H9 (cell line): ENCODE data around the gene TCERG1L. TPM values are rescaled to one million over a fixed set of nuclear protein-coding genes. Genes with fewer than 3 reads are reported as not detected.

Experiments used
- DNase-seq: peaks from one replicate; pipeline ENCODE4 v3.0.0-alpha.2; 2017
- H2AFZ ChIP-seq: one replicate; pipeline ENCODE4 v1.6.1; 2013; ENCODE audit warnings: mild to moderate bottlenecking, low read length, control low read depth, moderate library complexity
- H2AK5ac ChIP-seq: 2 replicates; pipeline ENCODE4 v1.6.1; 2013; ENCODE audit warnings: low read length, control low read depth, mixed read lengths; ENCODE audit not compliant: insufficient read length
- H2BK120ac ChIP-seq: one replicate; pipeline ENCODE4 v1.6.1; 2013; ENCODE audit warnings: low read depth, mild to moderate bottlenecking, low read length, control low read depth, inconsistent platforms; ENCODE audit not compliant: poor library complexity, severe bottlenecking
- H2BK12ac ChIP-seq: 2 replicates; pipeline ENCODE4 v1.6.1; 2013; ENCODE audit warnings: low read length, control low read depth, mixed read lengths, low read depth; ENCODE audit not compliant: insufficient read length
- H2BK15ac ChIP-seq: 2 replicates; pipeline ENCODE4 v1.6.1; 2013; ENCODE audit warnings: low read depth, low read length, control low read depth
- H2BK20ac ChIP-seq: one replicate; pipeline ENCODE4 v1.6.1; 2013; ENCODE audit warnings: low read depth, mild to moderate bottlenecking, low read length, control low read depth, inconsistent platforms; ENCODE audit not compliant: poor library complexity, severe bottlenecking
- H2BK5ac ChIP-seq: 2 replicates; pipeline ENCODE4 v1.6.1; 2013; ENCODE audit warnings: low read length, control low read depth, mixed read lengths; ENCODE audit not compliant: insufficient read length
- H3K14ac ChIP-seq: 2 replicates; pipeline ENCODE4 v1.6.1; 2013; ENCODE audit warnings: low read length, control low read depth; ENCODE audit not compliant: insufficient read depth
- H3K18ac ChIP-seq: 2 replicates; pipeline ENCODE4 v1.6.1; 2013; ENCODE audit warnings: low read depth, mild to moderate bottlenecking, mixed read lengths, low read length, control low read depth; ENCODE audit not compliant: insufficient read length
- H3K23ac ChIP-seq: 2 replicates; pipeline ENCODE4 v1.6.1; 2013; ENCODE audit warnings: low read length, control low read depth, mixed read lengths, low read depth; ENCODE audit not compliant: insufficient read length
- H3K23me2 ChIP-seq: 2 replicates; pipeline ENCODE4 v1.6.1; 2013; ENCODE audit warnings: low read depth, mild to moderate bottlenecking, mixed read lengths, low read length, control low read depth; ENCODE audit not compliant: insufficient read length, poor library complexity, severe bottlenecking
- H3K27ac ChIP-seq: 2 replicates; pipeline ENCODE4 v1.5.1; 2013; ENCODE audit warnings: low read length, control low read depth, mixed read lengths, low read depth; ENCODE audit not compliant: insufficient read length
- H3K27me3 ChIP-seq: 2 replicates; pipeline ENCODE4 v1.6.1; 2013; ENCODE audit warnings: low read length, control low read depth, inconsistent platforms; ENCODE audit not compliant: insufficient read depth
- H3K4ac ChIP-seq: 2 replicates; pipeline ENCODE4 v1.6.1; 2013; ENCODE audit warnings: low read depth, mild to moderate bottlenecking, control low read depth, inconsistent platforms, low read length, moderate library complexity
- H3K4me1 ChIP-seq: 2 replicates; pipeline ENCODE4 v1.6.1; 2013; ENCODE audit warnings: low read length, control low read depth, inconsistent platforms; ENCODE audit not compliant: insufficient read depth
- H3K4me2 ChIP-seq: 2 replicates; pipeline ENCODE4 v1.6.1; 2013; ENCODE audit warnings: low read length, control low read depth, mixed read lengths; ENCODE audit not compliant: insufficient read length, insufficient read depth
- H3K56ac ChIP-seq: 2 replicates; pipeline ENCODE4 v1.6.1; 2013; ENCODE audit warnings: low read depth, mild to moderate bottlenecking, mixed read lengths, low read length, control low read depth; ENCODE audit not compliant: insufficient read length
- H3K79me1 ChIP-seq: 2 replicates; pipeline ENCODE4 v1.6.1; 2013; ENCODE audit warnings: low read depth, mild to moderate bottlenecking, moderate library complexity, low read length, control low read depth, inconsistent platforms; ENCODE audit not compliant: insufficient read depth, poor library complexity, severe bottlenecking
- H3K79me2 ChIP-seq: 2 replicates; pipeline ENCODE4 v1.6.1; 2013; ENCODE audit warnings: low read length, control low read depth, inconsistent platforms; ENCODE audit not compliant: insufficient read depth
- H3K9ac ChIP-seq: 2 replicates; pipeline ENCODE4 v1.6.1; 2013; ENCODE audit warnings: low read length, control low read depth, mixed read lengths; ENCODE audit not compliant: insufficient read length; ENCODE audit errors: extremely low read depth
- H3K9me3 ChIP-seq: one replicate; pipeline ENCODE4 v1.6.1; 2013; ENCODE audit warnings: low read depth, low read length, inconsistent platforms; ENCODE audit not compliant: control insufficient read depth
- H3T11ph ChIP-seq: one replicate; pipeline ENCODE4 v1.6.1; 2013; ENCODE audit warnings: mild to moderate bottlenecking, low read length, control low read depth, inconsistent platforms
- H4K20me1 ChIP-seq: one replicate; pipeline ENCODE4 v1.6.1; 2013; ENCODE audit not compliant: control insufficient read depth, insufficient read length, insufficient read depth
- H4K5ac ChIP-seq: 2 replicates; pipeline ENCODE4 v1.6.1; 2013; ENCODE audit warnings: low read depth, mild to moderate bottlenecking, mixed read lengths, low read length, control low read depth; ENCODE audit not compliant: insufficient read length
- H4K8ac ChIP-seq: replicated peaks from 2 replicates; pipeline ENCODE4 v1.6.1; 2013; ENCODE audit warnings: low read length, control low read depth, mixed read lengths, low read depth; ENCODE audit not compliant: insufficient read length
- H4K91ac ChIP-seq: 2 replicates; pipeline ENCODE4 v1.6.1; 2013; ENCODE audit warnings: low read depth, mild to moderate bottlenecking, moderate library complexity, mixed read lengths, low read length, control low read depth; ENCODE audit not compliant: insufficient read length
- H3K27ac Mint-ChIP-seq, 3 experiments: 2 replicates in 2 of 3; 3 replicates in 1 of 3; pipeline ENCODE4 v1.8.0; 2020 to 2021; ENCODE audit warnings: mixed read lengths in 3 of 3, mild to moderate bottlenecking in 1 of 3, moderate library complexity in 1 of 3
- H3K27me3 Mint-ChIP-seq: 2 replicates; pipeline ENCODE4 v1.8.0; 2021; ENCODE audit warnings: low read depth, mild to moderate bottlenecking, moderate library complexity, mixed read lengths
- H3K36me3 Mint-ChIP-seq, 3 experiments: 2 replicates in 2 of 3; 3 replicates in 1 of 3; pipeline ENCODE4 v1.8.0; 2020 to 2021; ENCODE audit warnings: low read depth in 3 of 3, mixed read lengths in 3 of 3; ENCODE audit not compliant: insufficient read depth in 1 of 3
- H3K4me1 Mint-ChIP-seq, 2 experiments: 2 replicates each; pipeline ENCODE4 v1.8.0; 2020; ENCODE audit warnings: mixed read lengths in 2 of 2
- H3K4me3 Mint-ChIP-seq, 2 experiments: 2 replicates in 1 of 2; 3 replicates in 1 of 2; pipeline ENCODE4 v1.8.0; 2020 to 2021; ENCODE audit warnings: mild to moderate bottlenecking in 2 of 2, mixed read lengths in 2 of 2, moderate library complexity in 1 of 2
- H3K9me3 Mint-ChIP-seq, 2 experiments: 2 replicates in 1 of 2; 3 replicates in 1 of 2; pipeline ENCODE4 v1.8.0; 2020; ENCODE audit warnings: mild to moderate bottlenecking in 2 of 2, mixed read lengths in 2 of 2, moderate library complexity in 1 of 2
- WGBS: extraction: QIAGEN DNeasy Blood & Tissue Kit; methylation state at CpG from one replicate; pipeline ENCODE4 v1.1.7; 2013; ENCODE audit warnings: missing lambda C conversion rate, low lambda C conversion rate, mixed read lengths; ENCODE audit not compliant: insufficient read length; ENCODE audit errors: extremely low coverage; 5-methylcytosine and 5-hydroxymethylcytosine counted together
- total RNA-seq: library from RNA; stranded (reverse); gene quantifications from 2 replicates; pipeline ENCODE4 v1.2.1, GENCODE V29; 2021
- TF ChIP-seq, protein P1 (sequence below): fragments of 200-600 bp; sonication (generic); conservative IDR thresholded peaks from 3 replicates; pipeline ENCODE4 v1.8.0; 2021; ENCODE audit warnings: antibody characterized with exemption, mild to moderate bottlenecking

Gene TCERG1L
- total RNA-seq, 1 experiment from 2014 or later = 3.3 TPM

DNA sequence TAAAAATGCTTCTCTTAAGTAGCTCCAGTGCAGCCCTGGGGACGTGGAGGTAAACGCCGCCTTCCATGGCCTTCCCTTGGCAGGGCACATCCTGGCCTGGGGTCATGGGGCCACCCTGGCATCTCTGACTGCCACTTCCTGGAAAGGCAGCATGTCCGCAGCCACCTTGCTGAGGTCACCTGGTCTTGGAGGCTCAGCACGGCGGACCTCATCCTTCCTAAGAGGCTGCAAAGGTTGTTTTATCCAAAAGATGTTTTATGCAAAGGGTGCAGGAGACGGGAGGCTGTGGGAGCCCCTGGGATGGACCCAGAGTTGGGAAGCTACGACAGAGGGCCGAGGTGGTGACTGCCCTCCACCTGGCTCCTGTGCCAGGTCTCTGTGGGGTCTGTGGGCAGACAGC lies 106.0 kb downstream of the TCERG1L start:
- H4K5ac ChIP-seq = no peak overlapping the region
- H2BK120ac ChIP-seq = no peak overlapping the region
- H3K9ac ChIP-seq = no peak overlapping the region
- no peaks in the 10 kb centered on the region for H4K20me1 ChIP-seq
- H4K91ac ChIP-seq = no peak overlapping the region
- no peak overlapping the region for H4K8ac ChIP-seq
- Mint-ChIP-seq H3K4me1 (no peaks in the 10 kb centered on the region; a peak in 1 of 4 replicates), H3K27me3 (no peaks in the 10 kb centered on the region), H3K36me3 (peaks cover 0 to 4% (median 0%) of the 10 kb centered on the region in 3 experiments; a peak in 2 of 7 replicates), H3K9me3 (peaks cover 0 to 2% of the 10 kb centered on the region in 2 experiments; a peak in 1 of 5 replicates), H3K4me3 (no peak overlapping the region), H3K27ac (no peak overlapping the region)
- H3K23ac ChIP-seq = no peak overlapping the region
- H2AK5ac ChIP-seq = no peak overlapping the region
- no peak overlapping the region for H3K14ac ChIP-seq
- DNase-seq = peak; percentile 4
- no peaks in the 10 kb centered on the region for H3K4me1 ChIP-seq
- H3K79me2 ChIP-seq = no peaks in the 10 kb centered on the region
- no peak overlapping the region for H3T11ph ChIP-seq
- no peaks in the 10 kb centered on the region for H3K9me3 ChIP-seq
- no peak overlapping the region for H3K4me2 ChIP-seq
- no peak overlapping the region for H3K18ac ChIP-seq
- H2BK5ac ChIP-seq = no peak overlapping the region
- no CpG with 5 or more reads among the region's 9 CpGs for WGBS
- no peaks in the 10 kb centered on the region for H3K23me2 ChIP-seq
- H2AFZ ChIP-seq = no peak overlapping the region
- H2BK20ac ChIP-seq = no peak overlapping the region
- TF ChIP-seq, protein P1, sequence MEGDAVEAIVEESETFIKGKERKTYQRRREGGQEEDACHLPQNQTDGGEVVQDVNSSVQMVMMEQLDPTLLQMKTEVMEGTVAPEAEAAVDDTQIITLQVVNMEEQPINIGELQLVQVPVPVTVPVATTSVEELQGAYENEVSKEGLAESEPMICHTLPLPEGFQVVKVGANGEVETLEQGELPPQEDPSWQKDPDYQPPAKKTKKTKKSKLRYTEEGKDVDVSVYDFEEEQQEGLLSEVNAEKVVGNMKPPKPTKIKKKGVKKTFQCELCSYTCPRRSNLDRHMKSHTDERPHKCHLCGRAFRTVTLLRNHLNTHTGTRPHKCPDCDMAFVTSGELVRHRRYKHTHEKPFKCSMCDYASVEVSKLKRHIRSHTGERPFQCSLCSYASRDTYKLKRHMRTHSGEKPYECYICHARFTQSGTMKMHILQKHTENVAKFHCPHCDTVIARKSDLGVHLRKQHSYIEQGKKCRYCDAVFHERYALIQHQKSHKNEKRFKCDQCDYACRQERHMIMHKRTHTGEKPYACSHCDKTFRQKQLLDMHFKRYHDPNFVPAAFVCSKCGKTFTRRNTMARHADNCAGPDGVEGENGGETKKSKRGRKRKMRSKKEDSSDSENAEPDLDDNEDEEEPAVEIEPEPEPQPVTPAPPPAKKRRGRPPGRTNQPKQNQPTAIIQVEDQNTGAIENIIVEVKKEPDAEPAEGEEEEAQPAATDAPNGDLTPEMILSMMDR = no peak
- no peaks in the 10 kb centered on the region for H3K27me3 ChIP-seq
- no peak overlapping the region for H3K27ac ChIP-seq
- H2BK15ac ChIP-seq = no peak overlapping the region
- H3K4ac ChIP-seq = no peak overlapping the region
- no peak overlapping the region for H2BK12ac ChIP-seq
- H3K79me1 ChIP-seq = no peaks in the 10 kb centered on the region
- no peak overlapping the region for H3K56ac ChIP-seq
